Trophoblast cell (in vitro differentiated cells and primary cell): ENCODE data around the gene RTL10.

Source experiments
- DNase-seq, 2 donors: peaks; one replicate each; pipeline ENCODE4 v3.0.0-alpha.2; 2016
- H2AFZ ChIP-seq: 2 replicates; pipeline ENCODE4 v1.6.1; 2013; ENCODE audit warnings: low read length, moderate library complexity, mild to moderate bottlenecking; ENCODE audit not compliant: insufficient read depth, poor library complexity
- H2AK5ac ChIP-seq: 2 replicates; pipeline ENCODE4 v1.6.1; 2013; ENCODE audit warnings: mild to moderate bottlenecking, low read length
- H2BK120ac ChIP-seq: 2 replicates; pipeline ENCODE4 v1.6.1; 2013; ENCODE audit warnings: low read length, mild to moderate bottlenecking, moderate library complexity; ENCODE audit not compliant: insufficient read depth, poor library complexity
- H2BK12ac ChIP-seq: 2 replicates; pipeline ENCODE4 v1.6.1; 2013; ENCODE audit warnings: mild to moderate bottlenecking, low read length, moderate library complexity
- H2BK5ac ChIP-seq: 2 replicates; pipeline ENCODE4 v1.6.1; 2013; ENCODE audit warnings: low read length, low read depth, moderate library complexity, mild to moderate bottlenecking; ENCODE audit not compliant: poor library complexity
- H3K14ac ChIP-seq: 2 replicates; pipeline ENCODE4 v1.6.1; 2013; ENCODE audit warnings: mild to moderate bottlenecking, low read length
- H3K18ac ChIP-seq: 2 replicates; pipeline ENCODE4 v1.6.1; 2013; ENCODE audit warnings: mild to moderate bottlenecking, low read length
- H3K23ac ChIP-seq: 2 replicates; pipeline ENCODE4 v1.6.1; 2013; ENCODE audit warnings: low read length
- H3K27ac ChIP-seq: 2 replicates; pipeline ENCODE4 v1.5.1; 2013; ENCODE audit warnings: low read depth, mild to moderate bottlenecking, inconsistent platforms, low read length, moderate library complexity
- H3K27me3 ChIP-seq: 2 replicates; pipeline ENCODE4 v1.6.1; 2013; ENCODE audit warnings: inconsistent platforms, mild to moderate bottlenecking, low read length, moderate library complexity; ENCODE audit not compliant: insufficient read depth
- H3K36me3 ChIP-seq, 2 experiments: 1 replicate in 1 of 2; 2 replicates in 1 of 2; pipeline ENCODE4 v1.6.1; 2013; ENCODE audit warnings: low read length in 2 of 2, mild to moderate bottlenecking in 2 of 2, moderate library complexity in 1 of 2; ENCODE audit not compliant: insufficient read depth in 2 of 2, control insufficient read depth in 1 of 2
- H3K4ac ChIP-seq: 2 replicates; pipeline ENCODE4 v1.6.1; 2013; ENCODE audit warnings: low read depth, mild to moderate bottlenecking, low read length, moderate library complexity
- H3K4me1 ChIP-seq, 2 experiments: 1 replicate in 1 of 2; 2 replicates in 1 of 2; pipeline ENCODE4 v1.6.1; 2013; ENCODE audit warnings: low read length in 2 of 2, mild to moderate bottlenecking in 2 of 2, moderate library complexity in 1 of 2; ENCODE audit not compliant: insufficient read depth in 2 of 2, control insufficient read depth in 1 of 2
- H3K4me2 ChIP-seq: 2 replicates; pipeline ENCODE4 v1.6.1; 2013; ENCODE audit warnings: inconsistent platforms, mild to moderate bottlenecking, low read length, moderate library complexity
- H3K4me3 ChIP-seq: 2 replicates; pipeline ENCODE4 v1.5.1; 2013; ENCODE audit warnings: mild to moderate bottlenecking, low read depth, low read length, inconsistent platforms
- H3K79me1 ChIP-seq: one replicate; pipeline ENCODE4 v1.6.1; 2013; ENCODE audit warnings: low read length
- H3K79me2 ChIP-seq: 2 replicates; pipeline ENCODE4 v1.6.1; 2013; ENCODE audit warnings: low read length, mild to moderate bottlenecking; ENCODE audit not compliant: control insufficient read depth, insufficient read depth, poor library complexity
- H3K9ac ChIP-seq: 2 replicates; pipeline ENCODE4 v1.6.1; 2013; ENCODE audit warnings: mild to moderate bottlenecking, low read length
- H3K9me3 ChIP-seq: 2 replicates; pipeline ENCODE4 v1.6.1; 2013; ENCODE audit warnings: low read depth, mild to moderate bottlenecking, control low read depth, inconsistent platforms, low read length; ENCODE audit not compliant: insufficient read depth
- H4K12ac ChIP-seq: 2 replicates; pipeline ENCODE4 v1.6.1; 2013; ENCODE audit warnings: low read depth, mild to moderate bottlenecking, low read length, moderate library complexity
- H4K8ac ChIP-seq: 2 replicates; pipeline ENCODE4 v1.6.1; 2013; ENCODE audit warnings: low read depth, mild to moderate bottlenecking, low read length, moderate library complexity
- H4K91ac ChIP-seq: one replicate; pipeline ENCODE4 v1.6.1; 2013; ENCODE audit warnings: low read depth, mild to moderate bottlenecking, low read length, moderate library complexity
- WGBS: extraction: QIAGEN DNeasy Blood & Tissue Kit; methylation state at CpG from one replicate; pipeline ENCODE4 v1.1.7; 2013; ENCODE audit warnings: missing lambda C conversion rate; ENCODE audit not compliant: insufficient read length, insufficient coverage; ENCODE audit errors: extremely low coverage; 5-methylcytosine and 5-hydroxymethylcytosine counted together

Gene RTL10

DNA sequence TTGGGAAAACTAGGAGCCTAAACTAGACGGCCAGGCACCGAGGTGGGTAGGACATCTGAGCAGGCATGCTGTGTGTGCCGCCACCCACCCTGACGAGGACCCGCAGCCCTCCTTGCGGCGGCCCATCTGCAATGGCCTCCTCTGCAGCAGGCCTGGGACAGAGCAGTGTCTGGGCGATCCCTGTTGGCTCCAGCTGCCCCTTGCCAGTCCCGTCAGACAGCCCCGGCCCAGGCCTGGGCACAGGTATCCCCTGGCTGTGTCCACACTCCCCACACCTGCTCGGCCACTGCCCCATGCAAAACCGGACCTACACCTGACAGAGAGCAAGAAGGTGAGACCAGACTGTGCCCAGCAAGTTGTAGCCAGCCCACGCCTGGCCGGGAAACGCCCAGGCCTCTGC lies 38.7 kb upstream of the RTL10 start:
- Histone ChIP-seq H2BK5ac (peak overlapping the region; percentile 71), H4K12ac (no peak overlapping the region), H3K23ac (no peak overlapping the region), H3K79me1 (peaks cover 46% of the 10 kb centered on the region), H4K8ac (peak overlapping the region; percentile 61), H4K91ac (peak overlapping the region; percentile 90), H2BK12ac (peak overlapping the region; percentile 95), H3K4me2 (no peak overlapping the region), H3K9me3 (no peaks in the 10 kb centered on the region), H3K4me3 (no peak overlapping the region), H2BK120ac (peak overlapping the region; percentile 93), H2AFZ (peak overlapping the region; percentile 38), H3K4me1 (peaks cover 28 to 37% of the 10 kb centered on the region in 2 experiments), H3K18ac (peak overlapping the region; percentile 81), H2AK5ac (peak overlapping the region; percentile 63), H3K79me2 (peaks cover 17% of the 10 kb centered on the region), H3K9ac (no peak overlapping the region), H3K27ac (no peak overlapping the region), H3K14ac (peak overlapping the region; percentile 72), H3K36me3 (no peaks in the 10 kb centered on the region), H3K27me3 (no peaks in the 10 kb centered on the region), H3K4ac (peak overlapping the region; percentile 16)
- WGBS, result no CpG with 5 or more reads among the region's 15 CpGs
- DNase-seq, result no peak

DNA sequence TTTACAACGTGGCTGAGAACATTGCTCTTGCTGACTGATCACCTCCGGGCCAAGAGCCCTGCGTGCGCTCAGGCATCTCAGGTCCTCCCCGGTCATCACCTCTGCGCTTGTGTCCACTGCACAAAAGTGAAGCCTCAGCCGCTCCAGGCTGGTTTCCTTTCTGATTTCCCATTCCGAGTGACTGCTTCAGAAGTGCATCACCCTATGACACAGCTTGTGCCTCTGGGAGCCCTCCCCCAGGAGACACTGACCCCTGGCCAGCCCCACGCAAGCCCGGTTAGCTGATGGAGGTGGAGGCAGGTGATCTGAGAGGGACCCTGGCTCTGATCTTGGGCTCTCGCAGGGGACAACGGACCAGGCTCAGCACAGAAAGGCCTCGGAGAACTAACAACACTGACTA lies 38.3 kb upstream of the RTL10 start:
- no CpG with 5 or more reads among the region's 13 CpGs for WGBS
- peak overlapping the region; percentile 63 for H2AK5ac ChIP-seq

DNA sequence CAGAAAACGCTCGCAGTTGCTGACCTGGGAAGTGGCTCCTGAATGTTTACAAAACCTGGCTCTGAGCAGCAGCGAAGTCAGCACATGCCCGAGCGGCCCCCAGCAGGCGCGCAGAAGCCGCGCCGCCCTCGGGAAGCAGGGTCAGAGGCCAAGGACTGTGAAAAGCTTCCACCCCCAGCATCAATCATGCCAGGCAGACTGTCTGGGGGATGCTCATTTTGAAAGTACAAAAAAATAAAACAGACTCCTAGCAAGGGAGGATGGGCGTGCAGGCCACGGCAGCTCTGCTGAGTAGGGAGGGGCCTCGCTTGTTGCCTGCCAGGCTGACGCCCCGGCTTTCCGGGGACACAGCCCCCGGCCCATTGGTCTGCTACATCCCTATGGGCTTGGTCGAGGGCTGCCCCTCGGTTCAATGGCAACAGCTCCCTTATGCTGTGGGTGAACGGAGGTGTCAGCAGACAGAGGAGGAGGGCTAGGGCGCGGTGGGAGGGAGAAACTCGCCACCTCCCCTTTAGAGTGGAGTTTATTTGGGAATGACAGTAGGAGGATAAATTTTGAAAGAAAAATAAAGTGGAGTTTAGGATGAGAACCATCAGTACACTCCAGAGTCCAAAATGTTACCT lies 37.7 kb upstream of the RTL10 start:
- no CpG with 5 or more reads among the region's 24 CpGs for WGBS
- peak overlapping the region; percentile 52 for H3K4me2 ChIP-seq

More for the DNA sequence above, 38.3 kb upstream of the RTL10 start:
- Histone ChIP-seq H4K8ac (peak overlapping the region; percentile 61), H3K4me3 (no peak overlapping the region), H3K79me2 (peaks cover 17% of the 10 kb centered on the region), H3K9ac (no peak overlapping the region), H3K4me2 (no peak overlapping the region), H3K27ac (peak overlapping the region; percentile 85), H4K12ac (no peak overlapping the region), H3K27me3 (no peaks in the 10 kb centered on the region), H3K14ac (peak overlapping the region; percentile 72), H2AFZ (peak overlapping the region; percentile 38), H3K23ac (no peak overlapping the region), H4K91ac (peak overlapping the region; percentile 90), H3K9me3 (no peaks in the 10 kb centered on the region), H3K4me1 (peaks cover 28 to 37% of the 10 kb centered on the region in 2 experiments), H2BK120ac (peak overlapping the region; percentile 93), H3K79me1 (peaks cover 48% of the 10 kb centered on the region), H3K18ac (peak overlapping the region; percentile 81), H2BK12ac (peak overlapping the region; percentile 95), H3K36me3 (no peaks in the 10 kb centered on the region), H3K4ac (peak overlapping the region; percentile 16), H2BK5ac (peak overlapping the region; percentile 71)
- peak; percentile 40 to 48 for DNase-seq

DNA sequence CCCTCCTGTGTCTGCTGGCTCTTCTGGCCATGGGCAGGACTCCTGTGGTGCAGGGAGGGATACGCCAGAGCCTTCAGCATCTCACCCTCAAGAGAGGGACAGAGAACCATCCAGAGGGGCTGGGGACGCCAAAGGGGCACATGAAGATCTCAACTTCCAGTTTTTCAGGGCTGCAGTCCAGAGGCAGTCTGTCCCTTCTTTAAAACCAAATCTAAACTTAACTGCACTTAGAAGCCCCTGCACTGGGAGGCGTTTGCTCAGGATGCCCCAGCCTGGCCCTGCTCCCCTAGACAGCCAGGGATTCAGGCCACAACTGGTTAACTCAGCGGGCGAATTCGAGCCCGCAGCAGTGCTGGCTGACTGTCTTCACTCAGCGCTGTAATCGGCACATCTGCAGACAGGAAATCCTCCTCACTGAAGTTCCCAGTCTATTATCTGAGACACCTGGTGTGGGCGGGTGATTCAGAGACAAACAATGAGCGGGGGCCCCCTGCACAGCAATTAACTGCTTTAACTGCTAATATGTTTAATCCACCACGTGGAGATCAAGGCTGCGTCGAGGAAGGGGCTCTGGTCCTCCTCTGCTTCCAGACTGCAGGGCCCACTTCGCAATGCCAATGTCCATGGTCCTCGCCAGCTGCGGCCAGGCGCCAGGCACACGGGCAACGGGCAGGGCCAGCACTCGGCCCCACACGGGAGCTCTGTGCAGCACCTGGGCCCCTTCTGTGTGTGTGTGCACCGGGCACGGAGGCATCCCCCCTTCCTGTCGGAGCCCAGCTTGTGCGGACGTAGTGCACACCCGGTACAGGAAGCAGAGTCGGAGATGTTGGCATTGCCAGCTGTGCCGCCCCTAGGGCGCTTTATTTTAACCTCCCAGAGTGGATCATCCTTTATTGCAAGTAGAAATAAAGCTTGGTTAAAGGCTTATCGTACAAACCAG lies 36.9 kb upstream of the RTL10 start:
- peak overlapping the region; percentile 44 for H3K9ac ChIP-seq
- peaks cover 49% of the 10 kb centered on the region for H3K79me1 ChIP-seq
- H3K4me3 ChIP-seq, result no peak overlapping the region
- WGBS, result no CpG with 5 or more reads among the region's 32 CpGs
- H3K18ac ChIP-seq, result peak overlapping the region; percentile 85
- H3K79me2 ChIP-seq, result peaks cover 17% of the 10 kb centered on the region
- peak overlapping the region; percentile 85 for H4K8ac ChIP-seq
- H3K14ac ChIP-seq, result peak overlapping the region; percentile 93
- peak overlapping the region; percentile 51 for H3K4ac ChIP-seq
- no peaks in the 10 kb centered on the region for H3K36me3 ChIP-seq
- H4K91ac ChIP-seq, result peak overlapping the region; percentile 98
- no peaks in the 10 kb centered on the region for H3K27me3 ChIP-seq
- H3K27ac ChIP-seq, result peak overlapping the region; percentile 97
- H2AK5ac ChIP-seq, result peak overlapping the region; percentile 96
- H2BK5ac ChIP-seq, result peak overlapping the region; percentile 94
- H2BK12ac ChIP-seq, result peak overlapping the region; percentile 94
- peak overlapping the region; percentile 95 for H2BK120ac ChIP-seq
- H3K4me2 ChIP-seq, result peak overlapping the region; percentile 52
- no peak overlapping the region for H4K12ac ChIP-seq
- H3K23ac ChIP-seq, result peak overlapping the region; percentile 19
- no peaks in the 10 kb centered on the region for H3K9me3 ChIP-seq
- H2AFZ ChIP-seq, result peak overlapping the region; percentile 33
- peaks cover 28 to 42% of the 10 kb centered on the region in 2 experiments for H3K4me1 ChIP-seq
- peak; percentile 92 to 95 for DNase-seq

More for the DNA sequence above, 37.7 kb upstream of the RTL10 start:
- Histone ChIP-seq H3K14ac (peak overlapping the region; percentile 80), H3K9ac (no peak overlapping the region), H4K12ac (no peak overlapping the region), H4K8ac (peak overlapping the region; percentile 87), H3K4ac (peak overlapping the region; percentile 75), H2AFZ (no peak overlapping the region), H3K36me3 (no peaks in the 10 kb centered on the region), H2BK12ac (peak overlapping the region; percentile 95), H2AK5ac (peak overlapping the region; percentile 87), H3K27ac (peak overlapping the region; percentile 97), H3K79me1 (peaks cover 46% of the 10 kb centered on the region), H3K4me3 (no peak overlapping the region), H2BK120ac (peak overlapping the region; percentile 95), H3K4me1 (peaks cover 28 to 42% of the 10 kb centered on the region in 2 experiments), H2BK5ac (peak overlapping the region; percentile 94), H3K18ac (peak overlapping the region; percentile 89), H3K23ac (no peak overlapping the region), H3K9me3 (no peaks in the 10 kb centered on the region), H4K91ac (peak overlapping the region; percentile 98), H3K27me3 (no peaks in the 10 kb centered on the region), H3K79me2 (peaks cover 17% of the 10 kb centered on the region)
- DNase-seq, result no peak
